ENCODE measurements around the gene XYLT1.
A peak's percentile ranks its signal among the peaks of the same experiment; 100 is the strongest.

The XYLT1 gene

GRCh38 chr16:17278988-17279387 lies 191.8 kb downstream of the XYLT1 start:
- Histone ChIP-seq H2AFZ (ENCODE audit: low read depth) (no peak overlapping the region), H3K27me3 (ENCODE audit: insufficient read depth, low read depth) (no peaks in the 10 kb centered on the region), H3K4me2 (no peak overlapping the region), H3K4me1 (ENCODE audit: low read depth, poor library complexity, severe bottlenecking) (peaks cover 25% of the 10 kb centered on the region), H3K9ac (no peak overlapping the region), H3K4me3 (IDR thresholded peaks at IDR 0.05; ENCODE audit: insufficient read depth, low read depth, low read length) (no peak overlapping the region), H3K79me2 (ENCODE audit: insufficient read depth, low read depth) (peaks cover 4% of the 10 kb centered on the region; the same call in 1 of the 2 replicates), H4K20me1 (ENCODE audit: insufficient read depth) (no peaks in the 10 kb centered on the region), H3K36me3 (ENCODE audit: insufficient read depth) (no peaks in the 10 kb centered on the region), H3K27ac (no peak overlapping the region)
- no peak for TF ChIP-seq CTCF (conservative IDR thresholded peaks at IDR 0.05; ENCODE audit: low read depth, low read length)

DNA sequence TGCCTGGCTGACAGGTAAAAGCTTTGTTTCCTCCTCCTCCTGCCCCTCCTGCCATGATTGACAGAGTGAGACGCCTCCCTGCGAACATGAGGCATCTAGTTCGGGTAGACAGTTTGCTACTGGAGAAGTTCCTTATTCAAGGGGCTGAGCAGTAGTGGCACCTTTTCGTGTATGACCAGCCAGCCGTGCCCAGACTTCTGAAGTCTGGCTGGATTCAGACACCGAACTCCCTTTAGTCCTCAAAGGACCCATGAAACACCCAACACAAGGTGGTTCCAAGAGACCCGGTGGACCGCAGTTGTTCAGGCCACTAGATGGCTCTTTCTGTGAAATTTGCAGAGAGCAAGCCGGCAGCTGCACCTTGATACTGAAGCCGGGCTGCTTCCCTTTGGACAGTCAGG lies 192.8 kb downstream of the XYLT1 start:
- Histone ChIP-seq H3K4me3 (IDR thresholded peaks at IDR 0.05; ENCODE audit: insufficient read depth, low read depth, low read length) (no peak overlapping the region), H3K36me3 (ENCODE audit: insufficient read depth) (no peaks in the 10 kb centered on the region), H3K27me3 (ENCODE audit: insufficient read depth, low read depth) (no peaks in the 10 kb centered on the region), H2AFZ (ENCODE audit: low read depth) (no peak overlapping the region), H3K4me1 (ENCODE audit: low read depth, poor library complexity, severe bottlenecking) (peaks cover 35% of the 10 kb centered on the region), H3K9ac (no peak overlapping the region), H3K79me2 (ENCODE audit: insufficient read depth, low read depth) (peaks cover 4% of the 10 kb centered on the region; the same call in 1 of the 2 replicates), H3K27ac (no peak overlapping the region), H3K4me2 (no peak overlapping the region), H4K20me1 (ENCODE audit: insufficient read depth) (no peaks in the 10 kb centered on the region)
- no peak for TF ChIP-seq CTCF (conservative IDR thresholded peaks at IDR 0.05; ENCODE audit: low read depth, low read length)

GRCh38 chr16:17276610-17277009 lies 194.2 kb downstream of the XYLT1 start:
- Histone ChIP-seq H4K20me1 (ENCODE audit: insufficient read depth) (no peaks in the 10 kb centered on the region), H3K4me3 (IDR thresholded peaks at IDR 0.05; ENCODE audit: insufficient read depth, low read depth, low read length) (no peak overlapping the region), H3K27me3 (ENCODE audit: insufficient read depth, low read depth) (no peaks in the 10 kb centered on the region), H2AFZ (ENCODE audit: low read depth) (no peak overlapping the region), H3K27ac (no peak overlapping the region), H3K79me2 (ENCODE audit: insufficient read depth, low read depth) (peaks cover 4% of the 10 kb centered on the region; the same call in 1 of the 2 replicates), H3K4me1 (ENCODE audit: low read depth, poor library complexity, severe bottlenecking) (peaks cover 44% of the 10 kb centered on the region), H3K4me2 (no peak overlapping the region), H3K36me3 (ENCODE audit: insufficient read depth) (no peaks in the 10 kb centered on the region), H3K9ac (no peak overlapping the region)
- no peak for TF ChIP-seq CTCF (conservative IDR thresholded peaks at IDR 0.05; ENCODE audit: low read depth, low read length)

DNA sequence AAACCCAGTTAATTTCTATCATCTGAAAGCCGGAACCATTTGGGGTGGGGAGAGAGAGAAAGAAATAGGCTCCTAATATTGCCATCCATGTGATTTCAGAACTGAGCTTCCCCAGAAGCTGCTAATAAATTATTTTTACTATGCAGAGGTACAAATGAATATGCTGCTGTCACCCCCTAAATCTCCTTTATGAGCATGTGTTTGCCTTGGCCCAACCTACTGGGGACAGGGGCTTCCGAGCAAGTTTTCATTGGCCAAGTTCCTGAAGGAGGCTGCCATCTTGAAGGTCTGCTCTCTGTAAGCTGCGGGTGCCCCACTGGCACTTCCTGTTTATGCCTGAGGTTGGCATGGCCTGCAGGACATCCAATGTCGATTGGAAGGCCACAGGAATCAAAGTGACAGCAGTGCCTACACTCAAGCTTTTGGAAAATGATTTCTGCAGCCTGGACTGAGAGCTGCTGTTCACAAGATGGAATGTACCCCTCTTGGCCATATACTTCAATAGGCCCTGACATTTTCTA lies 194.7 kb downstream of the XYLT1 start:
- Histone ChIP-seq H4K20me1 (ENCODE audit: insufficient read depth) (no peaks in the 10 kb centered on the region), H3K79me2 (ENCODE audit: insufficient read depth, low read depth) (peaks cover 4% of the 10 kb centered on the region; the same call in 1 of the 2 replicates), H3K9ac (no peak overlapping the region), H2AFZ (ENCODE audit: low read depth) (no peak overlapping the region), H3K27me3 (ENCODE audit: insufficient read depth, low read depth) (no peaks in the 10 kb centered on the region), H3K27ac (peak overlapping the region; percentile 42; the same call in 1 of the 2 replicates), H3K4me1 (ENCODE audit: low read depth, poor library complexity, severe bottlenecking) (peaks cover 44% of the 10 kb centered on the region), H3K4me3 (IDR thresholded peaks at IDR 0.05; ENCODE audit: insufficient read depth, low read depth, low read length) (no peak overlapping the region), H3K36me3 (ENCODE audit: insufficient read depth) (no peaks in the 10 kb centered on the region), H3K4me2 (peak overlapping the region; percentile 49; the same call in 1 of the 2 replicates)
- TF ChIP-seq CTCF (conservative IDR thresholded peaks at IDR 0.05; ENCODE audit: low read depth, low read length), result no peak
